Fibroblast of lung (primary cell): Measurements from ENCODE around the gene MEOX2. TPM values are rescaled to one million over a fixed set of nuclear protein-coding genes. Genes with fewer than 3 reads are reported as not detected.

Experiments
- DNase-seq, 2 donors: peaks; one replicate each; pipeline versions ENCODE4 v3.0.0 to v3.0.0-alpha.2; 2010; ENCODE audit warnings: low read depth in 2 of 2
- H2AFZ ChIP-seq: 2 replicates; pipeline ENCODE4 v1.5.1; 2012; ENCODE audit warnings: low read length, control low read depth, inconsistent platforms
- H3K27ac ChIP-seq: 2 replicates; pipeline ENCODE4 v1.5.1; 2011; ENCODE audit warnings: low read length, control low read depth; ENCODE audit not compliant: insufficient read depth
- H3K27me3 ChIP-seq: 2 replicates; pipeline ENCODE4 v1.5.1; 2011; ENCODE audit warnings: mild to moderate bottlenecking, low read length; ENCODE audit not compliant: control insufficient read depth, insufficient read depth
- H3K36me3 ChIP-seq: 2 replicates; pipeline ENCODE4 v1.5.1; 2011; ENCODE audit warnings: low read length; ENCODE audit not compliant: control insufficient read depth, insufficient read depth
- H3K4me1 ChIP-seq: 2 replicates; pipeline ENCODE4 v1.5.1; 2011; ENCODE audit warnings: low read length; ENCODE audit not compliant: control insufficient read depth, insufficient read depth; ENCODE audit errors: extremely low read depth
- H3K4me2 ChIP-seq: 2 replicates; pipeline ENCODE4 v1.5.1; 2011; ENCODE audit warnings: low read length, control low read depth; ENCODE audit not compliant: insufficient read depth; ENCODE audit errors: extremely low read depth
- H3K4me3 ChIP-seq, 4 experiments: fragments of 200-600 bp in 1 of 4; sonication (generic) in 1 of 4; replicated peaks in 1 of 4; 2 replicates each; pipeline ENCODE4 v1.5.1; 2011 to 2016; ENCODE audit warnings: low read length in 4 of 4, low read depth in 3 of 4, mild to moderate bottlenecking in 3 of 4, control low read depth in 2 of 4, inconsistent platforms in 1 of 4, mixed read lengths in 1 of 4; ENCODE audit not compliant: insufficient read depth in 1 of 4; ENCODE audit errors: control extremely low read depth in 1 of 4
- H3K79me2 ChIP-seq: 2 replicates; pipeline ENCODE4 v1.5.1; 2012; ENCODE audit warnings: mild to moderate bottlenecking, low read length, inconsistent platforms; ENCODE audit not compliant: control insufficient read depth, insufficient read depth
- H3K9ac ChIP-seq: 2 replicates; pipeline ENCODE4 v1.5.1; 2011; ENCODE audit warnings: mild to moderate bottlenecking, low read length, control low read depth; ENCODE audit not compliant: insufficient read depth
- H3K9me3 ChIP-seq: 2 replicates; pipeline ENCODE4 v1.5.1; 2012; ENCODE audit warnings: low read depth, low read length; ENCODE audit not compliant: control insufficient read depth, insufficient read depth
- H4K20me1 ChIP-seq: 2 replicates; pipeline ENCODE4 v1.5.1; 2011; ENCODE audit warnings: low read length; ENCODE audit not compliant: control insufficient read depth, insufficient read depth; ENCODE audit errors: extremely low read depth
- CTCF ChIP-seq, 2 donors: IDR thresholded peaks in 1 of 2; conservative IDR thresholded peaks in 1 of 2; 1 replicate in 1 of 2; 2 replicates in 1 of 2; pipeline ENCODE4 v1.5.1; 2011 to 2012; ENCODE audit warnings: low read length in 2 of 2, control low read depth in 1 of 2, inconsistent platforms in 1 of 2, low read depth in 1 of 2, mild to moderate bottlenecking in 1 of 2
- EZH2 ChIP-seq: IDR thresholded peaks from 2 replicates; pipeline ENCODE4 v1.5.1; 2012; ENCODE audit warnings: low read length, control low read depth, mild to moderate bottlenecking; ENCODE audit errors: missing control alignments
- polyA plus RNA-seq, 2 donors: library from polyadenylated mRNA; depleted of rRNA in 1 of 2; stranded (reverse) in 1 of 2; unstranded in 1 of 2; fragments of >200 nt; gene quantifications; 2 replicates each; pipeline ENCODE4 v1.2.1, GENCODE V29; 2011 to 2012; ENCODE audit warnings: missing spikeins in 1 of 2
- total RNA-seq: library from RNA; depleted of rRNA; stranded (reverse); fragments of >200 nt; gene quantifications from 2 replicates; pipeline ENCODE4 v1.2.1, GENCODE V29; 2014

The MEOX2 gene
- total and polyA plus RNA-seq, 2 donors (not counting 1 experiment from before 2014, with no cell fraction given): 0.28 to 0.50 TPM

DNA sequence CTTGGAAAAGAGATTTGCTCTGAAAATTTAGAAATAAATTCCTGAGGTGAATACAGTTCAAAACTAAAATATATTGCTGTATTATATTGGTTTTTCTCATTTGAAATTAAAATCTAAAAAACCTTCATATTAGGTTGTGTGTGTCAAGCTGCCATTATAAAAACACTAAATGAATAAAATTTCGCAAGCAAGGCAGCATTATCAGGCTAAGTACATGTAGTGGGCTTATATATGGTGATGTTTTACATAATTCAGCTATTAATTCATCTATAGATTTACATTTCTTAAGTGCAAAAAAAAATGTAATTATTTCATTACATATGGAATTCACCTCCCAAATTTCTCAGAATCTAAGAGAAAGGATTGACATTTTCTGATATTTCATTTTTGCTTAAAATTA lies 5.3 kb downstream of the MEOX2 start:
- TF ChIP-seq CTCF (conservative IDR thresholded peaks at IDR 0.05 in 1 of 2, IDR thresholded peaks at IDR 0.05 in 1 of 2; ENCODE audit: low read depth in 1 of 2, low read length in 2 of 2) (no peak), EZH2 (no peak)
- Histone ChIP-seq H3K4me3 (peak overlapping the region in 1 of 4 experiments; percentile 73), H3K79me2 (no peaks in the 10 kb centered on the region), H3K36me3 (no peaks in the 10 kb centered on the region), H3K9me3 (no peaks in the 10 kb centered on the region), H3K27ac (no peak overlapping the region), H3K9ac (no peak overlapping the region), H4K20me1 (no peaks in the 10 kb centered on the region), H3K4me1 (peaks cover 3% of the 10 kb centered on the region), H3K27me3 (peaks cover 3% of the 10 kb centered on the region), H2AFZ (no peak overlapping the region), H3K4me2 (peak overlapping the region; percentile 3)
- peak in 1 of 2 donors; percentile 56 for DNase-seq

- peak overlapping the region; percentile 7 for H2AFZ ChIP-seq
- H3K27ac ChIP-seq: no peak overlapping the region
- peak overlapping the region in 1 of 4 experiments; percentile 38 for H3K4me3 ChIP-seq
- peak overlapping the region; percentile 23 for H3K4me2 ChIP-seq
- H3K79me2 ChIP-seq: no peaks in the 10 kb centered on the region
- peak in 1 of 2 donors; percentile 62 for DNase-seq
- H3K36me3 ChIP-seq: no peaks in the 10 kb centered on the region
- H3K9me3 ChIP-seq: no peaks in the 10 kb centered on the region
- H4K20me1 ChIP-seq: no peaks in the 10 kb centered on the region
- no peak overlapping the region for H3K9ac ChIP-seq
- no peaks in the 10 kb centered on the region for H3K27me3 ChIP-seq
- peaks cover 2% of the 10 kb centered on the region for H3K4me1 ChIP-seq
- TF ChIP-seq EZH2 (no peak), CTCF (conservative IDR thresholded peaks at IDR 0.05 in 1 of 2, IDR thresholded peaks at IDR 0.05 in 1 of 2; ENCODE audit: low read depth in 1 of 2, low read length in 2 of 2) (no peak)
Observed at GRCh38 chr7:15680446-15680845, 6.0 kb downstream of the MEOX2 start.

DNA sequence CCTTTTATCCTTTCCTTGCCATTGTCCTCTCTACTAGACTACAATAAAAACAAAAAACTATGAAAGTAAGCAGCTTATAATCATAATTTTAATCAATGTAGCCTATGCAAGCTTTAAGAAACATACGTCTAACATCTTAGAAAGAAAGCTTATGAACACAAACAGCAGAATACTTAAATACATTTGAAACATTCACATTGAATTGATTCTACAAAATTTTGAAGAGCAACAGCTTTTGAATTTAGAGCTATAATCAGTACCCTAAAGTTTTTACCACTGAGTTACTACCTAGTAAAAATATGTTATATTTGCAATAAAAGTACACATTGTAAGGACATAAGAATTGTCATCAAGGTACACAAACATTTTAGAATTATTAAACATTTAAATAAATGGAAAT lies 7.2 kb downstream of the MEOX2 start:
- H3K4me2 ChIP-seq: no peak overlapping the region

More for the DNA sequence above, 7.2 kb downstream of the MEOX2 start:
- Histone ChIP-seq H3K9me3 (no peaks in the 10 kb centered on the region), H3K4me1 (no peaks in the 10 kb centered on the region), H3K36me3 (no peaks in the 10 kb centered on the region), H4K20me1 (no peaks in the 10 kb centered on the region), H2AFZ (no peak overlapping the region), H3K4me3 (peak overlapping the region in 1 of 4 experiments; percentile 23), H3K9ac (no peak overlapping the region), H3K79me2 (no peaks in the 10 kb centered on the region), H3K27me3 (no peaks in the 10 kb centered on the region), H3K27ac (no peak overlapping the region)
- TF ChIP-seq CTCF (conservative IDR thresholded peaks at IDR 0.05 in 1 of 2, IDR thresholded peaks at IDR 0.05 in 1 of 2; ENCODE audit: low read depth in 1 of 2, low read length in 2 of 2) (no peak), EZH2 (no peak)
- DNase-seq: peak in 1 of 2 donors; percentile 48
